HG03354 (cell line): ENCODE results near the gene MNAT1.
"Not testable (repeated sequence)": the region's sequence is repeated elsewhere in the genome, so short reads cannot be mapped to it uniquely, and the experiment has no call there.

Experiments used
- ATAC-seq: cut with Tn5 transposase; IDR thresholded peaks from one replicate; pipeline ENCODE4 v1.9.1; 2021; ENCODE audit warnings: mild to moderate bottlenecking; ENCODE audit not compliant: unreplicated experiment, poor library complexity, severe bottlenecking

Gene MNAT1

DNA sequence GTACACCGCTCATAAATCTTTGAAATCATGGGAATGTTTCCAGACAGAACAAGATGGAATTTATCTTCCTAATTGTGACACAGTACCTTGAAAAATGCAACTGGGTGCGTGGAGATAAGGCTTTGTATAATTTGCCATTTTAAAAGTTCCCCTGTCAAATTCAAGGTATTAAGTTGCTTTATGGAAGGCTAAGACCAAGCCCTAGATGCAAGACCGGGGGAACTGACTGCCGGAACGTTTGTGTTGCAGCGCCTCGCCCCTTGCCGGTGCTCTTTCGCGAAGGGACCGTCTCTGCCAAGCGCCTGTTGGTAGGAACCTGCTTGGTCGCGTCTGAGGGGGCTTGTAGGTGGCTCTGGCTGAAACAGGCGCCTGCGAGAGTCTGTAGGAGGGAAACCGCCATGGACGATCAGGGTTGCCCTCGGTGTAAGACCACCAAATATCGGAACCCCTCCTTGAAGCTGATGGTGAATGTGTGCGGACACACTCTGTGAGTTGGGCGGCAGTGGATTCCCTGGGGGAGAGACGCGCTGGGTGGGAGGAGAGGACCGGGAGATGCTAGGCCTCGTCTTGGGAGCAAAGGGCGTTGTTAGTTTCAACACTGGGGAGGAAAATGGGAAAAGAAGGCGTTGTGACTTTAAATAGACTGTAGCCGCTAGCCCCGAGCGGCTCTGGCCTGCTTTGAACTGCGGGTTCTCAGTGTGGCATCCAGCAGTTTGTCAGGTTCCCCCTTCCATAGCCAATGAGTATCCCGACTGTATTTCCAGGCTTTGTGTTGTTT lies at the start of gene MNAT1:
Gene MNAT1, plus strand, starts transcription at position 297 of the 778 bp plus-strand sequence. Its CDS starts 102 bp downstream, at position 399.
- ATAC-seq, result peak; percentile 96

DNA sequence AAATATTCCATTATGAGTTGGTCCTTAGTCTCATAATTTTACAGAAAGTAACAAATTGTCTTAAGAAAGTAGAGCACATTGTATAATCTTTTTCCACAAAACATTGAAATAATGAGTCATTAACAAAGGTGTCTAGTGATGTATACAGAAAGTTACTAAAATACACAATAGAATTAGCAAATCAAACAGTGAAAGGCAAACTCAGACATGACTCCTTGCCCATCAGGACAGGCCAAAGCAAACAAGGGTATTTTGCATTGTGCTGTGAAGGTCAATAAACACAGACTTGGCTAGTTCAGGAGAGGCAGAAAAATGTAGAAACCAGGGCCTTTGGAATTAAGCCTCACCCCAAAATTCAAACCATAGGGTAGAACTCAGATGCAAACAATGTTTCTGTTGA lies 47.7 kb upstream of the MNAT1 start:
- no peak for ATAC-seq

DNA sequence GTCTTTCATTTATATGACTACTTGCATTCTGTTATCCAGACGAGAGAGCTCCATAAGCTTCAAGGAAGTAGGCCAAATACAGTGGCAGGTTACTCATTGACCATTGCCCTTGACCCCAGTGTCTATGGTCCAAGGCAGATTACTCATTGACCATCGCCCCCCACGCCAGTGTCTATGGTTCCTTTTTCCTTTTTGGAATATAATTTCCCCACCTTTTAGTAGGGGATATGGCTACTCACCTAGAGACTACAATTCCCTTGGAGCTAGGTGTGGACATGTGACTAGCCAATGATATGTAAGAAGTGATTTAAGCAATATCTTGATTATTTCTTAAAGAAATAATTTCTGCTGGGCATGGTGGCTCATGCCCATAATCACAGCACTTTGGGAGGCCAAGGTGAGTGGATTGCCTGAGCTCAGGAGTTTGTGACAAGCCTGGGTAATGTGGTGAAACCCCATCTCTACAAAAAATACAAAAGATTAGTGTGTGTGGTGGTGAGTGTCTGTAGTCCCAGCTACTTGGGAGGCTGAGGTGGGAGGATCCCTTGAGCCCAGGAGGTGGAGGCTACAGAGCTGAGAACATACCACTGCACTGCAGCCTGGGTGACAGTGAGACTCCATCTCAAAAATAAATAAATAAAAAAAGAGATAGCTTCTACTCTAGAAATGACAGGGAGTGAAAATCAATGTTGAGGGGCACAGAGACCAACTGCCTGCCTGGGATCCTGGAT lies 43.0 kb upstream of the MNAT1 start:
- ATAC-seq, result no peak

DNA sequence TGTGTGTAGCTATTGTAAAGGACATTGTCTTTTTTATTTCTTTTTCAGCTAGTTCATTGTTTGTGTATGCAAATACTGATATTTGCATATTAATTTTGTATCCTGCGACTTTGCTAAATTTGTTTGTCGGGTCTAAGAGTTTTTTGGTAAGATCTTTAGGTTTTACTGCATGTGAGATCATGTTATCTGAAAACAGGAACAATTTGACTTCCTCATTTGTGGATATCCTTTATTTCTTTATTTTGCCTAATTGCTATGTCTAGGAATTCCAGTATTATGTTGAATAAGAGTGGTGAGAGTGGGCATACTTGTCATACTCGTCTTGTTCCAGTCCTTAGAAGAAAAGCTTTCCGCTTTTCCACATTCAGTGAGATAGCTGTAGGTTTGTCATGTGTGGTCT lies 39.2 kb upstream of the MNAT1 start:
- no peak for ATAC-seq

DNA sequence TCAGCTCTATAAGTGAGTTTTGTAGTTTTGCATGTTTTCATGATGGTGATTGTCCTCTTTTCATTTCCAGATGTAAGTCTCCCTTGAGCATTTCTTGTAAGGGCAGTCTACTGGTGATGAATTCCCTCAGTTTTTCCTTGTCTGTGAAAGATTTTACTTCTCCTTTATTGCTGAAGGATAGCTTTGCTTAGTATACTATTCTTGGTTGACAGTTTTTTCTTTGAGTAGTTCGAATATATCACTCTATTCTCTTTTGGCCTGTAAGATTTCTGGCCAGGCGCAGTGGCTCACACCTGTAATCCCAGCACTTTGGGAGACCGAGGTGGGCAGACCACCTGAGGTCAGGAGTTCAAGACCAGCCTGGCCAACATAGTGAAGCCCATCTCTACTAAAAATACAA lies 34.0 kb upstream of the MNAT1 start:
- no peak for ATAC-seq

DNA sequence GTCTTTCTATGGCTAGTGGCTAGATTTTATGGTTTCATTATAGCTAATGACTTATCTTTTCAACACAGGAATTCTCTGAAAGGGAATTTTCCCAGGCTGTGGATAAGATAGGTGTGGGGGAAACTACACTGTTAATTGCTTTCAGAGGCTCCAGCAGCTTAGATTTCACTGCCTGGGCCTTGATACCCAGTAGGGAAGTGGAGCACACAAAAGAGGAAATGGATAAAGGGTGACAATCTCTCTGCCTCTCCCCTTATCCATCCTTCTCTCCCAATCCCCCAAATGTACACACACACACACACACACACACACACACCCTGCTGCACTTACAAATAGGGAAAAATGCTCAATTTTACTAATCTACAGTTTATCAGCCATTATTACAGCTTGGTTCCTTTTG lies 29.5 kb upstream of the MNAT1 start:
- ATAC-seq, result no peak

DNA sequence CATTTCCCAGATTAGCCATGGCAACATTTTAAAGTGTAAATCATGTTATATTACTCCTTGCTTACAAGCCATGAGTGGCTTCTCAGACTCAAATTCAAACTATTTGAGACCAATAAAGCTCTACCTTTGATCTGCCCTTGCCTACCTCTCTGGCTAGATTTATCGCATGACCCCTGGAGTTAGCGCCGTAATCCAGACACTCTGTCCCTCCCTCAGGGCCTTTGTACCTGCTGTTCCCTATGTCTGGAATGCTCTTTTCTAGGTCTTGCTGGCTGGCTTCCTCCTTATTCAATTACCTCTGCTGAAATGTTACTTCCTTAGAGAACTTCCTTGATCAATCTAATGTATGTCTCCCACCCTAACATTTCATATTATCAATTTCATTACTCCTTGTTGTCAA lies 26.7 kb upstream of the MNAT1 start:
- ATAC-seq, result no peak

DNA sequence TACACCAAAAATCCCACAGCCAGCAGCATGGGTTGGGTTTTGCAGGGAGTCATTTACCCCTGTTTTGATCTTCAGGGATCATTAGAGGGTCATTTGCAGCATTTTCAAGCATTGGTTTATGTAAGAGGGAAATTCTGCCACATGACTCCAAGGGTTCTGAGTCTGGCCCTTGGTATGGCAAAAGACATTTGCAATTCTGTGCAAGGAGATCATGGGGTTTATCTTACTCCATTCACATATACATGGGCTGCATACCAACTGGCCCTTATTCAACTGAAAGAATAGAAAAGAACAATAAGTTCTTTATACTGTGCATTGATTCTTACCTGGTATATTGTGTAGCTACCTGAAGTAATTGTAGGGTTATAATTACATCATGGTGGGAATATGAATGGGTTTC lies 24.1 kb upstream of the MNAT1 start:
- ATAC-seq, result no peak

DNA sequence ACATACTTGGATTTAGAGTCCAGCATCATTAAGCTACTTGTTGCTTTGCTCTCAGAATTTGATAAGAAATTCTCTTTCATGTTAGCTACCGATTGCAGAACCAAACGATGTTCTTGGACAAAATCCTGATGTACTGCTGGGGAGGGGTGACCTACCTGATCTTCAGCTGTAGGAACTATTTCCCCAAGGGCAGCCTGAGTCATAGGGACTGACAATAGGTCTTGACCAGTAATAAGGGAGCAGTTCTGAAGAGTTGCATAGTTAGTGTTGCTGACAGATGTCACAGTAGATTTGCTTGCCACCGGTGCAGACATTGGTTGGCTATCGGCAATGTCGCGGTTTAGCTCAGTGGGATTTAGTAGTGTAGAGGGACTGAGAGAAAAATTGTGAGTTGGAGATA lies 21.0 kb upstream of the MNAT1 start:
- ATAC-seq, result no peak

DNA sequence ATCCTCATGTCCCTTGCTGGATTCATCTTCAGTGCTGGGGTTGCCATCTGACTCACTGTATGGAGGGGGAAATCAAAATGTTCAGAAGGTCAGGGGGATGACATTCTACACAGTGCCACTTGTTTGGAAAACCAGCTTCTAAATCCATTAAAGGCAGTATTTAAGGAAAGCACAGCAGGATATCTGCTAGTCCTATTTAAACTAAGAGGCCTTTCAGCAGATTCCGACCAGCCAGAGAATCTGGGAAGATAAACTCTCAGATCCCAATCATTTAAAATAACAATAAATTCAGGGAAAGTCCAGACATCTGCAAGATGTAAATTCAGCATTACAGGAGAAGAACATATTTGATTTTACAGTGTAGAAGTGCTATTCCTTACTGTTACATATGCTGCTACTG lies 14.2 kb upstream of the MNAT1 start:
- ATAC-seq, result no peak

DNA sequence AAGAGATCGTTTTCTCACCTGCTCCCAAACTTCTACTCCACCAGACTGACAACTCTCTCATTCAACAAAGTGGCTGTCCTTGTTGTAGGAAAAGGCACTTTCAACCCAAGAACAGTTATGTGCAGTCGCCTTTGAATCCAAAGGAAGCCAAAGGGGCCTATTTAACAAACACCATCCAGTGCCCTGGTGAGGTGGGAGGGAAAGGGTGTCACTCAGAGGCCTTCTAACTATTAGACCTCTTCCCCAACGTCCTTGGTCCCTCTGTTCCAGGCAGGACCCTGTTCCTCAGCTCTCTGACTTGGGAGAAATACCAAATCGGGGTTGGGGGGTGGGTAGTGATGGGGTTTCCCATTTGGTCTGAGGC lies 13.6 kb upstream of the MNAT1 start:
- no peak for ATAC-seq

DNA sequence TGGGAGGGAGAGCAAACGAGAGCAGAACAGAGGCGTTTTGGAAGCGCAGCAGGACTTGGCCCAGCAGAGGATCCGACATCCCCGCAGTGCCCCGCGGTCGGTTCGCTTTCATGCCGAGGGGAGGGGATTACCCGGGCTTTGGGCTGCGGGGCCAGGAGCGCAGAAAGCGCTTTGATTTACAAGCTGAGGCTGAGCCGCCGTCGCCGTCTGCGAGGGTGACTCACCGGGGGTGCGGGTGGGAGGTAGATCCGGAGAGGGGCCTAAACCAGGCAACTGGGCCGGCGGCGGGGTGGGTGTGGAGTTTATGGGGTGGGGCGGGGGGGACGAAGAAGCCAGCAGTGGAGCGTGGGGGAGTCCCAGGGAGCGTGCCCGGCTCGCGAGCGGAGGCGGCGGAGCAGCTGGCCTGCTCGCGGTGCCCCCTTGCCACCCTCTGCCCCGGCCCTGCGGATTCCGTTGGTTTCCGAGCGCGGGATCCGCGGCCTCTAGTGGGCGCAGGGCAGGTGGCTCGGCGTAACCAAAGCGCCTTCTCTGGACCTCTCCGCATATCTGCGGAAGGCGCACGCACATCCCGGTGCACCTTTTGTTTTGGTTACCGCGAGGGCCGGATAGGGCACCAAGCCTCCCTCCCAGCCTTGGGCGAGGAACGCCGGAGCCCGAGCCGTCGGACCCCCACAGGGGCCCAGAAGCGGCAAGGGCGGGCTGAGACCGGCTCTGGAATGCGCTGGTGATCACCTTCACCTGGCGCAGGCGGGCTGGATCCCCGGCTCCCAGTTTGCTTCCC lies 13.0 kb upstream of the MNAT1 start:
- ATAC-seq, result peak; percentile 22

DNA sequence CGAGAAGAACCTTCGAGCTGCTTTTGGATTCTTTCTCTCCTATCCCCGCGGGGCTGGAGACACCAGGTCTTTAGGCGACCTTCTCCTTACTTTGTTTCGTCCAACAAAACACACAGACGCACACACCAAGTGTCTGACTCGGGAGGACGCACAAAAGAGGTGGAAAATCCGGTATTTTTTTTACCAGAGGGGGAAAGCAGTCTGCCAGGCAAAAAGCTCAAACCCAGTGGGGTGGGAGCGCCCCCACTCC lies 12.5 kb upstream of the MNAT1 start:
- peak; percentile 1 for ATAC-seq

DNA sequence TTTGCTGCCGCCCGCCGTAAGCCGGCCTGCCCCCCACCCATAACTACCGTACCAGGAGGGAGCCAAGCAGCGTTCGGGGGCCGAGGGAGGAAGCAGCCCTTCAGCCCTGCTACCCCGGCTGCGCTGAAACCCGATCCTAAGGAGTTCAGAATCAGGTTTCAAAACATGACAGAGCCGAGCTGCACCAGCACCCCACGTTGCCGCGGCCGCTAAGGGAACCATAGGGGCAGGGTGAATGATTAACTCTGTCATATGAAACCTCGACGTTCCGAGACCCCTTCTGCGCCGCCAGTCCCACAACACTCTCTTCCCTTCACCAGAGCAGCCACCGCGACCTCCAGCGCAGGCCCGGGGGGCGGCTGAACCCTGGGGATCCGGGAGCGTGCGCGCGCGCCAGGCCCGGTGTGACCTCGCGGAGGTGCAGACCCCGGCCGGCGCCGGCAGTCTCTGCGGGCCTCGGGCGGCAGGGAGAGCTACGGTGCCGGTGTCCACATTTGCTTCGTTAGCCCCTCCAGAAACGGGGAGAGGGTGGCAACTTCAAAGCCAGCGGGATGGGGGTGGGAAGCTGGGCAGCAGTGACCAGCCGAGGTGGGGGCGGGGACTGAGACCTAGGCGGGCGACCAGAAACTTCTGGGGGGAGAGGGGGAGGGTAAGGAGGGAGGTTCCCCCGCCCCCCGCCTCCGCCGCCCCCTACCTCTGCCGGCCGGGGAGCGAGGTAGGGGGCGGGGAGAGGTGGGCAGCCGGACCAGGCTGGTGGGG lies 12.0 kb upstream of the MNAT1 start:
- peak; percentile 49 for ATAC-seq

DNA sequence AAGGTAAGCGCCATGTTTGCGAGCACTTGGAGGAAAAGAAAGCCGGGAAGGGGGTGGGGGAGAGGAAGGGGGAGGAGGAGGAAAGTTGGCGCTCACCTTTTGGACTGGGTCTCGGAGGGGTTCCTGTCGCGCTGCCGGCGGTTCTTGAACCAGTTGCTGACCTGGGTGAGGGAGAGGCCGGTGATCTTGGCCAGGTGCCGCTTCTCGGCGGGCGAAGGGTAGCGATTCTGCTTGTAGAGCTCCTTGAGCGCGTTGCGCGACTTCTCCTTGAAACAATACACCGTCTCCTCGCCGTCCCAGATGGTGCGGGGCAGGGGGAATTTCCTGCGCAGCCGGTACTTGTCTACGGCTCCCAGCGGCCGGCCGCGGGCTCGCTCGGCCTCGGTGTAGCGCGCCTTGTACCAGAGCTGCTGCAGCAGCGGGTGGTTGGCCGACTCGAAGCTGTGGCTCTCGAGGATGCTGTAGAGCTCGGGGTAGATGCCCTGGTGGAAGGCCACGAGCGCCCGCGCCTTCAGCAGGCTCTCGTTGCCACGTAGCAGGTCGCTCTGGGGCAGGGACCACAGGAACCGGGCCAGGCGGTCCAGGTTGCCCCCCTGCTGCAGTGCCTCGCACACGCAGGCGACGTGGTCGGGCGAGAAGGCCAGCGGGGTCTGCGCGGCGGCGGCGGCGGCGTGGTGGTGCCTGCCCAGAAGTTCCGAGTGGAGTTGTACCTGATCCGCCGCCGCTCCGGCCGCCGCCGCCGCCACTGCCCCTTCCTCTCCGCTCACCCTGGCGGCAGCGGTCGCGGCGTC lies 11.2 kb upstream of the MNAT1 start:
- ATAC-seq, result peak; percentile 47

DNA sequence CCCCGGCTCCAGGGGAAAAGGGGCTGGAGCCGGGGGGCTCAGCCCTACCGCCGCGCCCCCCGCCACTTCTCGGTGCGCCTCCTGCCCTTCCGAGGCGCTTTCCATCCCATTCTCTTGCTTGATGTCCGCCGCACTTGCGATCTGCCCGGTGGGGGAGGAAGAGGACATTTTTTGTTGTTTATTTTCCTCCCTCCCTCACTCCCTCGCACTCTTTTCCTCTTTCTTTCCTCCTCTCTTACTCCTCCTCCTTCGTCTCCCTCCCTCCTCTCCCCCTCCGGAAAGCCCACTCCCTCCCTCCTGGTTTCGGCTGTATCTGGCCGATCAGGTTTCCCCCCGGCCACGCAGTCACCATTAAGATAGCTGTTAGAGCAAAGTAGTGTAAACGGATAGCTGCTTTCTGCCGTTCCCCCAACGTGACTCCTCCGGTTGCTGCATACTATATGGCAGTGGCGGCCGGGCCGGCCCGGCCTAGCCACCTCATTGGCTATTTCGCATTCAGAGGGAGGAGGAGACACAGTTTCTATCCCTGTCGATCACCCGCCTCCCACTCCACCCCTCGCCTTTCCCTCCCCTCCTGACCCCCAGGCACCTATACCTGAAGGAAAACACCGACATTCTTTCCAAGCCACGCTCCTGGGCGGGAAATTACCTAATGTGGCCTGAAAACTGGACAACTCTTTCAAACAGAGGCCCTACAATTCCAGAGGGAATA lies 10.5 kb upstream of the MNAT1 start, which contains the start of gene SIX4:
Gene SIX4, minus strand, starts transcription at position 445 of the 712 bp plus-strand sequence. Its CDS starts 277 bp downstream, at position 168.
- peak; percentile 44 for ATAC-seq

DNA sequence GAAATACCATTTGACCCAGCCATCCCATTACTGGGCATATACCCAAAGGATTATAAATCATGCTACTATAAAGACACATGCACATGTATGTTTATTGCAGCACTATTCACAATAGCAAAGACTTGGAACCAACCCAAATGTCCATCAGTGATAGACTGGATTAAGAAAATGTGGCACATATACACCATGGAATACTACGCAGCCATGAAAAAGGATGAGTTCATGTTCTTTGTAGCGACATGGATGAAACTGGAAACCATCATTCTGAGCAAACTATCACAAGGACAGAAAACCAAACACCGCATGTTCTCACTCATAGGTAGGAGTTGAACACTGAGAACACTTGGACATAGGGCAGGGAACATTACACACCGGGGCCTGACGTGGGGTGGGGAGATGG lies 3.3 kb upstream of the MNAT1 start:
- ATAC-seq, result not testable (repeated sequence)

DNA sequence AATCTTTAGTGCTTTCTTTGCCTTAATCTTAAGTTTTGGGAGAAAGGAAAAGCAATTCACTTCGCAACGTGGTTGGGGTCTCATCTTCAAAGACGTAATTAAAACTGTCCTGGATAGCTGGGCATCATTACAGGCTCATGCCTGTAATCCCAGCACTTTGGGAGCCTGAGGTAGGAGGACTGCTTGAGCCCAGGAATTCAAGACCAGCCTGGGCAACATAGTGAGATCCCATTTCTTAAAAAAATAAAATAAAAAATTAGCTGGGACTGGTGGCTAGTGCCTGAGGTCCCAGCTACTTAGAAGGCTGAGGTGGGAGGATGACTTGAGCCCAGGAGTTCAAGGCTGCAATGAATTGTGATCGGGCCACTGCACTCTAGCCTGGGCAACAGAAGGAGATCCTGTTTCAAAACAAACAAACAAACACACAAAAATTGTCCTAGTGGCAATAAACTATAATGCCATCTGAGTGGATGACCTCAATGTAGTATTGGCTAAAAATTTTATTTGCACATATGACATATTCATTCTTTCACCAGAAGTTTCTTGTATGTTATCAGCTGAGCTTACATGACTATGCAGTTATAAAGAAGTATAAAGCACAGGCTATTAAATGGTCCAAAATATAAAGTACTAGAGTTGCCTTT lies 1.6 kb upstream of the MNAT1 start:
- ATAC-seq, result no peak
